BJ (cell line): ENCODE data around the gene MPC2. TPM values are rescaled to one million over a fixed set of nuclear protein-coding genes. Genes with fewer than 3 reads are reported as not detected.
"Not testable (repeated sequence)": the region's sequence is repeated elsewhere in the genome, so short reads cannot be mapped to it uniquely, and the experiment has no call there.

ENCODE experiments used
- CTCF ChIA-PET: fragments of 350-600 bp; formaldehyde crosslinking; extraction: SDS; loops from one replicate; lab custom pipeline; 2021; ENCODE audit warnings: antibody characterized with exemption, inconsistent platforms; lab: Yijun Ruan, JAX
- POLR2A ChIA-PET: fragments of 300-600 bp; sonication (Branson Sonifier 250); formaldehyde crosslinking; extraction: SDS; loops from one replicate; lab custom pipeline; 2021; ENCODE audit warnings: antibody characterized with exemption; lab: Charles Lee
- DNase-seq: peaks from one replicate; pipeline ENCODE4 v3.0.0-alpha.2; 2011; ENCODE audit warnings: low read depth
- H3K27me3 ChIP-seq: 2 replicates; pipeline ENCODE4 v1.6.0; 2011; ENCODE audit warnings: low read length; ENCODE audit not compliant: control insufficient read depth, insufficient read depth
- H3K36me3 ChIP-seq: 2 replicates; pipeline ENCODE4 v1.5.1; 2011; ENCODE audit warnings: low read length; ENCODE audit not compliant: control insufficient read depth, insufficient read depth
- H3K4me3 ChIP-seq: 2 replicates; pipeline ENCODE4 v1.5.1; 2011; ENCODE audit warnings: low read depth, mild to moderate bottlenecking, control low read depth, low read length
- polyA plus RNA-seq: library from polyadenylated mRNA; depleted of rRNA; stranded (reverse); fragments of >200 nt; gene quantifications from 2 replicates; pipeline ENCODE4 v1.2.3, GENCODE V29; 2011
- TF ChIP-seq, protein P1 (sequence below): IDR thresholded peaks from 2 replicates; pipeline ENCODE4 v1.5.1; 2011; ENCODE audit warnings: low read depth, mild to moderate bottlenecking, control low read depth, inconsistent platforms, low read length, moderate library complexity; ENCODE audit not compliant: insufficient read depth

The MPC2 gene
- polyA plus RNA-seq, 1 experiment = 24.2 TPM

- TF ChIP-seq, protein P1, sequence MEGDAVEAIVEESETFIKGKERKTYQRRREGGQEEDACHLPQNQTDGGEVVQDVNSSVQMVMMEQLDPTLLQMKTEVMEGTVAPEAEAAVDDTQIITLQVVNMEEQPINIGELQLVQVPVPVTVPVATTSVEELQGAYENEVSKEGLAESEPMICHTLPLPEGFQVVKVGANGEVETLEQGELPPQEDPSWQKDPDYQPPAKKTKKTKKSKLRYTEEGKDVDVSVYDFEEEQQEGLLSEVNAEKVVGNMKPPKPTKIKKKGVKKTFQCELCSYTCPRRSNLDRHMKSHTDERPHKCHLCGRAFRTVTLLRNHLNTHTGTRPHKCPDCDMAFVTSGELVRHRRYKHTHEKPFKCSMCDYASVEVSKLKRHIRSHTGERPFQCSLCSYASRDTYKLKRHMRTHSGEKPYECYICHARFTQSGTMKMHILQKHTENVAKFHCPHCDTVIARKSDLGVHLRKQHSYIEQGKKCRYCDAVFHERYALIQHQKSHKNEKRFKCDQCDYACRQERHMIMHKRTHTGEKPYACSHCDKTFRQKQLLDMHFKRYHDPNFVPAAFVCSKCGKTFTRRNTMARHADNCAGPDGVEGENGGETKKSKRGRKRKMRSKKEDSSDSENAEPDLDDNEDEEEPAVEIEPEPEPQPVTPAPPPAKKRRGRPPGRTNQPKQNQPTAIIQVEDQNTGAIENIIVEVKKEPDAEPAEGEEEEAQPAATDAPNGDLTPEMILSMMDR = no peak
- ChIA-PET CTCF (interaction anchor here (0.8 kb wide), 1 partner anchor 214 kb away, joined by 3 read pairs; no protein-coding TSS in a partner anchor), POLR2A (no interaction called here)
- H3K27me3 ChIP-seq = no peaks in the 10 kb centered on the region
- no peak overlapping the region for H3K4me3 ChIP-seq
- no peak for DNase-seq
- no peaks in the 10 kb centered on the region for H3K36me3 ChIP-seq
Measured at GRCh38 chr1:167929725-167930124, 7.1 kb downstream of the MPC2 start.

DNA sequence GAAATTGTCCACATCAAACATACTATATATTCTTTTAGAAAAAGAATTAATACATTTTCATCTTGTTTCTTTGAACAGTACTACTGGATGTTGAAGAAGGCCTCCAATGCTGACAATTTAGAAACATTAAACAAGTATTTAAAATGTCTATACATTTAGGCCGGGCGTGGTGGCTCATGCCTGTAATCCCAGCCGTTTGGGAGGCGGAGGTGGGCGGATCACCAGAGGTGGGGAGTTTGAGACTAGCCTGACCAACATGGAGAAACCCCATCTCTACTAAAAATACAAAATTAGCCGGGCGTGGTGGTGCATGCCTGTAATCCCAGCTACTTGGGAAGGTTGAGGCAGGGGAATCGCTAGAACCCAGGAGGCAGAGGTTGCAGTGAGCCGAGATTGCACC lies 8.0 kb downstream of the MPC2 start:
- DNase-seq, CTCF ChIA-PET, H3K36me3 ChIP-seq, H3K4me3 ChIP-seq, POLR2A ChIA-PET, H3K27me3 ChIP-seq: not testable (repeated sequence)

DNA sequence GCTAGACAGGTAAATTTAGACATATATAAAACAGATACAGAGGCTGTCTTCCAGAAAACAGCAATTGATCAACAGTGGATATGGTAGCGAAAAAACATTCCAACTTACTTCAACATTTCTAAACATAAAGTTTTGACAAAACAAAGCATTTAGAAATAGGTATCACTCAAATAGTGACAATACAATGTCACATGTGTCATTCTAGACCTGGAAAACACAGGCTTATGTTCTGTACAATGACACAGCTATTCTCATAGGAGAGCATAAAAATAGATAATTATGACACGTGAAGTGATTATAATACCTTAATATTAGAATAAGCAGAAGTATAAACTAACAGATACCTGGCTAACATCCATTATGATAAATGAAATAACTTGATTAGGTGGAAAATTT lies 8.4 kb downstream of the MPC2 start:
- POLR2A ChIA-PET = no interaction called here
- Histone ChIP-seq H3K27me3 (no peaks in the 10 kb centered on the region), H3K36me3 (no peaks in the 10 kb centered on the region), H3K4me3 (no peak overlapping the region)
- TF ChIP-seq, protein P1 = no peak
- DNase-seq = no peak
- CTCF ChIA-PET = interaction anchor here (1.2 kb wide), 1 partner anchor 11 kb away, joined by 3 read pairs; no protein-coding TSS in a partner anchor

DNA sequence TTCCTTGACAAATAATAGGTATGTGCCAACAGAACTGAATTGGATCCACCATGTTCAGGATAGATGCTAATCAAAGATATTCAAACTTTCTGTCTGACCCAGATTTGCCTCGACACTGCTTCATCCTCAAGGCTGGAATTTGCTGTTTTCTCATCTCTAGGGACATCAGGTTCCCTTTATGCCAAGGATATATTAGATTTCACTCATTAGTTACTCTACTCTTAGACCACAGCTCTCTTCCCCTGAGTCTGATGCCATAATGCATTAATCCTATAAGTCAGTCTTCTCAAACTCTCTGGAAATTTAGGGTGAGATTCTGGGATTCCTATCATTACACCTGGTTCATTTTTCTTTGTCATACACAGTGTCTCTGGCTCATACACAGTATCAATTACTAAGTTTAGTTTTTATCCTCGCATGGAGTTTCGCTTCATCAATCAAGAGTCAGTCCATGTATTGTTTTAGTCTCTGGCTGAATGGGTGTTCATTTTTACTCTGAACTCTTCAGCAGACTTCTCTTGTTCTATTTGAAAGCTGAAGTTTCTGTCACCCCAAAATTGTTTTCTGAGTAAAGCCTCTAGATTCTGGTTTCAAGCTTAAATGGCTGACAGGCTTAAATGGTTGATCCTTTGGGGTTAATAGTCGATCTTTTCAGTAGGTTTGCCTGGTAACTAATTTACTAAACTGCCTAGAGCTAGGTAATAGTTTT lies 9.7 kb downstream of the MPC2 start:
- Histone ChIP-seq H3K4me3 (no peak overlapping the region), H3K36me3 (no peaks in the 10 kb centered on the region), H3K27me3 (no peaks in the 10 kb centered on the region)
- TF ChIP-seq, protein P1 = no peak
- DNase-seq = no peak
- ChIA-PET POLR2A (interaction anchor here (0.6 kb wide), 1 partner anchor 891 kb away, joined by 3 read pairs; no protein-coding TSS in a partner anchor), CTCF (interaction anchor here (1.2 kb wide), 1 partner anchor 9 kb away, joined by 3 read pairs; no protein-coding TSS in a partner anchor)

- no peak overlapping the region for H3K4me3 ChIP-seq
- H3K27me3 ChIP-seq = no peaks in the 10 kb centered on the region
- TF ChIP-seq, protein P1 = no peak
- H3K36me3 ChIP-seq = no peaks in the 10 kb centered on the region
- no peak for DNase-seq
- CTCF ChIA-PET = no interaction called here
- POLR2A ChIA-PET = no interaction called here
Measured at GRCh38 chr1:167926486-167926997, 10.3 kb downstream of the MPC2 start.
